Measurements from ENCODE around the gene OAS2. TPM values are rescaled to one million over a fixed set of nuclear protein-coding genes. Genes with fewer than 3 reads are reported as not detected.

The OAS2 gene
- total RNA-seq, 1 experiment from 2014 or later = 5.8 TPM

GRCh38 chr12:113014565-113014964 lies 36.2 kb downstream of the OAS2 start:
- intact Hi-C loops (cut with micrococcal nuclease) = no loop called here
- no peak for DNase-seq
- no peaks in the 10 kb centered on the region for H3K79me2 ChIP-seq (ENCODE audit: low read length)
- no peak overlapping the region for H3K4me3 ChIP-seq (ENCODE audit: low read length)
- no peak overlapping the region for H2AFZ ChIP-seq (ENCODE audit: low read length)
- H3K4me1 ChIP-seq (ENCODE audit: insufficient read depth, low read length) = peaks cover 8% of the 10 kb centered on the region
- no peak overlapping the region for H3K9ac ChIP-seq (ENCODE audit: low read length)
- no peak for ATAC-seq
- H3K27me3 ChIP-seq (ENCODE audit: low read length) = no peaks in the 10 kb centered on the region
- H3K36me3 ChIP-seq (ENCODE audit: low read depth, low read length) = no peaks in the 10 kb centered on the region
- no peak overlapping the region for H3K27ac ChIP-seq (ENCODE audit: low read length)
- no peaks in the 10 kb centered on the region for H3K9me2 ChIP-seq (replicated peaks; ENCODE audit: low read length)
- H3K9me3 ChIP-seq (ENCODE audit: low read length) = peaks cover 9% of the 10 kb centered on the region; the same call in 1 of the 2 replicates
- H3K4me2 ChIP-seq (ENCODE audit: low read length) = no peak overlapping the region
- H3F3A ChIP-seq (ENCODE audit: low read length, unreplicated experiment) = no peaks in the 10 kb centered on the region
- CTCF ChIA-PET = no interaction called here
- no TSS peak for BruUV-seq (replicated peaks)
- no peak for TF ChIP-seq EZH2 (IDR thresholded peaks at IDR 0.05; ENCODE audit: low read length, unreplicated experiment)
- no peak for TF ChIP-seq CTCF (conservative IDR thresholded peaks at IDR 0.05; ENCODE audit: low read depth, low read length)
- no peak for TF ChIP-seq EZH2phosphoT487 (IDR thresholded peaks at IDR 0.05; ENCODE audit: borderline replicate concordance, low read length)
- H4K20me1 ChIP-seq (ENCODE audit: low read length) = no peaks in the 10 kb centered on the region
- POLR2A ChIA-PET (ENCODE audit: unreplicated experiment) = no interaction called here

- BruUV-seq (replicated peaks) = no TSS peak
- TF ChIP-seq EZH2 (IDR thresholded peaks at IDR 0.05; ENCODE audit: low read length, unreplicated experiment) (no peak), EZH2phosphoT487 (IDR thresholded peaks at IDR 0.05; ENCODE audit: borderline replicate concordance, low read length) (no peak), CTCF (conservative IDR thresholded peaks at IDR 0.05; ENCODE audit: low read depth, low read length) (no peak)
- Histone ChIP-seq H3K36me3 (ENCODE audit: low read depth, low read length) (no peaks in the 10 kb centered on the region), H3K4me2 (ENCODE audit: low read length) (no peak overlapping the region), H3K9me3 (ENCODE audit: low read length) (no peaks in the 10 kb centered on the region), H3K27me3 (ENCODE audit: low read length) (no peaks in the 10 kb centered on the region), H3K9me2 (replicated peaks; ENCODE audit: low read length) (no peaks in the 10 kb centered on the region), H3K79me2 (ENCODE audit: low read length) (no peaks in the 10 kb centered on the region), H3F3A (ENCODE audit: low read length, unreplicated experiment) (no peaks in the 10 kb centered on the region), H3K4me3 (ENCODE audit: low read length) (no peak overlapping the region), H3K27ac (ENCODE audit: low read length) (no peak overlapping the region), H3K4me1 (ENCODE audit: insufficient read depth, low read length) (peaks cover 10% of the 10 kb centered on the region), H4K20me1 (ENCODE audit: low read length) (no peaks in the 10 kb centered on the region), H2AFZ (ENCODE audit: low read length) (no peak overlapping the region), H3K9ac (ENCODE audit: low read length) (no peak overlapping the region)
- intact Hi-C loops (cut with micrococcal nuclease) = no loop called here
- POLR2A ChIA-PET (ENCODE audit: unreplicated experiment) = no interaction called here
- CTCF ChIA-PET = no interaction called here
- DNase-seq = no peak
- no peak for ATAC-seq
Observed at GRCh38 chr12:113016796-113017195, 38.5 kb downstream of the OAS2 start.

GRCh38 chr12:113019025-113019424 lies 40.7 kb downstream of the OAS2 start:
- Histone ChIP-seq H3K4me3 (ENCODE audit: low read length) (no peak overlapping the region), H3K9me2 (replicated peaks; ENCODE audit: low read length) (no peaks in the 10 kb centered on the region), H3K4me1 (ENCODE audit: insufficient read depth, low read length) (peaks cover 10% of the 10 kb centered on the region), H3K9me3 (ENCODE audit: low read length) (no peaks in the 10 kb centered on the region), H3K9ac (ENCODE audit: low read length) (no peak overlapping the region), H3K27me3 (ENCODE audit: low read length) (no peaks in the 10 kb centered on the region), H3K27ac (ENCODE audit: low read length) (no peak overlapping the region), H4K20me1 (ENCODE audit: low read length) (no peaks in the 10 kb centered on the region), H3F3A (ENCODE audit: low read length, unreplicated experiment) (no peaks in the 10 kb centered on the region), H3K4me2 (ENCODE audit: low read length) (peak overlapping the region; percentile 37), H2AFZ (ENCODE audit: low read length) (peak overlapping the region; percentile 13), H3K79me2 (ENCODE audit: low read length) (no peaks in the 10 kb centered on the region), H3K36me3 (ENCODE audit: low read depth, low read length) (no peaks in the 10 kb centered on the region)
- peak; percentile 76 for DNase-seq
- BruUV-seq (replicated peaks) = no TSS peak
- ChIA-PET CTCF (interaction anchor here (0.6 kb wide), 1 partner anchor 41 kb away, joined by 3 read pairs; no protein-coding TSS in a partner anchor), POLR2A (ENCODE audit: unreplicated experiment) (no interaction called here)
- intact Hi-C loops (cut with micrococcal nuclease) = no loop called here
- TF ChIP-seq CTCF (conservative IDR thresholded peaks at IDR 0.05; ENCODE audit: low read depth, low read length) (no peak), EZH2phosphoT487 (IDR thresholded peaks at IDR 0.05; ENCODE audit: borderline replicate concordance, low read length) (no peak), EZH2 (IDR thresholded peaks at IDR 0.05; ENCODE audit: low read length, unreplicated experiment) (no peak)
- peak; percentile 93 for ATAC-seq
